PC-3 (cell line): ENCODE data around the gene CDAN1.

Experiments used
- CTCF ChIP-seq: fragments of 300-600 bp; sonication (generic); conservative IDR thresholded peaks from 2 replicates; pipeline ENCODE4 v1.5.1; 2017; ENCODE audit warnings: antibody characterized with exemption, low read depth, mild to moderate bottlenecking, low read length
- EZH2 ChIP-seq: fragments of 300-600 bp; sonication (generic); IDR thresholded peaks from one replicate; pipeline ENCODE4 v1.6.1; 2017; ENCODE audit warnings: antibody characterized with exemption, mild to moderate bottlenecking, low read length; ENCODE audit not compliant: unreplicated experiment
- EZH2phosphoT487 ChIP-seq: fragments of 300-600 bp; sonication (generic); IDR thresholded peaks from 2 replicates; pipeline ENCODE4 v1.6.1; 2018; ENCODE audit warnings: mild to moderate bottlenecking, antibody characterized with exemption, low read length, borderline replicate concordance

- no peak for TF ChIP-seq CTCF
- no peak for TF ChIP-seq EZH2phosphoT487
- TF ChIP-seq EZH2 = no peak
Observed at GRCh38 chr15:42730536-42730935, 6.4 kb downstream of the CDAN1 start.
